Fibroblast of mammary gland (primary cell): Measurements from ENCODE around the gene FAM227B.
A peak's percentile ranks its signal among the peaks of the same experiment; 100 is the strongest.
"Not testable (repeated sequence)": the region's sequence is repeated elsewhere in the genome, so short reads cannot be mapped to it uniquely, and the experiment has no call there.

Experiments used
- DNase-seq: peaks from one replicate; pipeline ENCODE4 v3.0.0-alpha.2; 2010; ENCODE audit warnings: low read depth
- H3K4me3 ChIP-seq: 2 replicates; pipeline ENCODE4 v1.5.1; 2011; ENCODE audit warnings: low read depth, mild to moderate bottlenecking, low read length, moderate library complexity; ENCODE audit not compliant: control insufficient read depth
- TF ChIP-seq, protein P1 (sequence below): conservative IDR thresholded peaks from 2 replicates; pipeline ENCODE4 v1.5.1; 2011; ENCODE audit warnings: low read depth, low read length, inconsistent platforms; ENCODE audit not compliant: control insufficient read depth, insufficient read depth

The FAM227B gene, protein sequence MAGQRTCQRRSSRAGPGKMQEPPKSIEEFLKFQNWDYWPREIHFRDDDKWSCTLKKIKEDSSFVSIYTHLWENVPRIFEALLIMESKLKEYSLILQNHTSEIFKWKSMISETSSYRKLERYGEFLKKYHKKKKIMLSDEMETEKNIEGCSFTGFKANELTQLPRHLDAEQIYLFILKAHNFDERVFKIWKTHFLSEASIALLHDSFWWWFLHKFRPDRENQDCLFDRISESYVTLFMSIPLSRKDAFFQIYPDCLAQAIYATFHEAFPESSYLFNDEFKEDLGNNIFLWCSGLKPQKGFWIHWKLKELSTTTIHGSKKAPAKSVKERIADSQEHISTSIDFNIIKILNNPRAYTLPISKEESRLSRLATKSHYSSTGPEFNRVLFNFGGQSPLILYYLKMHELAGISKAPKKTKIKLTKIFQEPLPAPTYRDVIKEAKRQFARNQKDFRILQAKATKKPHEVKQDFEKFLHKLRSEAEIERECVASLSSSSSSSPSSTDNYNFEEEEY

DNA sequence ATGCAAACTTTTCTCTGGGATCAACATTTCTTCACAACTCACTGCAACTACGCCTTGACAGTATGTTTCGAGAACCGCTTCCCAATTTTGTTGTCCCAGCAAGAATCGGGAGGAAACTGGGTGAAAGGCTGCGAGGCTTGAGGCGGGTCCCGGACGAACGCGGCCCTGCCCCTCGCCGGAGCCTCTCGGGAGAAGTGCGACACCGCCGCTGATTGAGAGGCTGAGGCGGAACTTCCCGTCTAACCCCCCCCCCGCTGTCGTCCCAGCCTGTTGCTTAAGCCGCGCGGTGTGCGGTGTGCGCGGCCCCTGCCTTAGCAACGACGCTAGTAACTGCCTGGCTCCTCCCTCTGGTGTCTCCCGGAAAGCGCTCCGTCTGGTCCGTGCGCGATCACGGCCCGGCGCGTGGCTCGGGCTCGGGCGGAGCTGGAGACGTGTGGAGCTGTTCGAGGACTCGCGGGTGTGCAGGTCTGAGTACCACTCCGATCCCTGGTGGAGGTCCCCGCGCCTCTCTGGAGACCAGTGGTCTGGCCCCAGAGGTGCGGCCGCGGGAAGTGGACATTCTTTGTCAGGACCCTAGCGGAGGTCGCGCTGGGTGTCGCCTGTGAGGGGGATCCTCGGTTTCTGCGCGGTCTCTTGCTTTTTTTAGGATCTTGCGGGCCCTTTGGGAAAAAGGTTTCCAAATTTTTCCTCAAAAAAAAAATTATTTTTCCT lies at the start of gene FAM227B, which contains the start of gene DTWD1:
TSS of gene FAM227B (minus strand) at position 161 of the 711 bp plus-strand sequence. CDS start 5,647 bp downstream, outside the sequence.
TSS of gene DTWD1 (plus strand) at position 391 of the 711 bp plus-strand sequence. CDS start 4,120 bp downstream, outside the sequence.
- TF ChIP-seq, protein P1, sequence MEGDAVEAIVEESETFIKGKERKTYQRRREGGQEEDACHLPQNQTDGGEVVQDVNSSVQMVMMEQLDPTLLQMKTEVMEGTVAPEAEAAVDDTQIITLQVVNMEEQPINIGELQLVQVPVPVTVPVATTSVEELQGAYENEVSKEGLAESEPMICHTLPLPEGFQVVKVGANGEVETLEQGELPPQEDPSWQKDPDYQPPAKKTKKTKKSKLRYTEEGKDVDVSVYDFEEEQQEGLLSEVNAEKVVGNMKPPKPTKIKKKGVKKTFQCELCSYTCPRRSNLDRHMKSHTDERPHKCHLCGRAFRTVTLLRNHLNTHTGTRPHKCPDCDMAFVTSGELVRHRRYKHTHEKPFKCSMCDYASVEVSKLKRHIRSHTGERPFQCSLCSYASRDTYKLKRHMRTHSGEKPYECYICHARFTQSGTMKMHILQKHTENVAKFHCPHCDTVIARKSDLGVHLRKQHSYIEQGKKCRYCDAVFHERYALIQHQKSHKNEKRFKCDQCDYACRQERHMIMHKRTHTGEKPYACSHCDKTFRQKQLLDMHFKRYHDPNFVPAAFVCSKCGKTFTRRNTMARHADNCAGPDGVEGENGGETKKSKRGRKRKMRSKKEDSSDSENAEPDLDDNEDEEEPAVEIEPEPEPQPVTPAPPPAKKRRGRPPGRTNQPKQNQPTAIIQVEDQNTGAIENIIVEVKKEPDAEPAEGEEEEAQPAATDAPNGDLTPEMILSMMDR: no peak
- DNase-seq: peak; percentile 97
- H3K4me3 ChIP-seq: peak within 1 kb of the TSS; percentile 71

DNA sequence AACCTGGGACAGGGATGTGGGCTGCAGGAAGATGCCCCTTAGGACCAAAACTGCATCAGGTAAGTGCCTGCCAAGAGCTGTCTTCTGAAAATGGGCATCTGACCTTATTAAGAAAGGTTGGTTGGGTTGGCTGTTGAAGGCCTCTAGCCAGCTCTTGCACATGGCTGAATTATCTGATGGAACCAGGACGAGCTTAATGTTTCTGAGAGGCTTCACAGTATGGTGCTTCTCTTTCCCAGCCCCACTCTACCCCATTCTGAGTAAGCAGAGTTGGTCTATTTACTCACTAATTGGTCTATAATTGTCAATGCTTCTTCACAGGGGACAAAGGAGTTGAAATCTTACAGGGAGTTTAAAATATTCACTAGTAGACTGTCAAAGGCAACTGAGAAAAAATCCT lies 48.7 kb upstream of the FAM227B start:
- H3K4me3 ChIP-seq: no peak overlapping the region
- TF ChIP-seq, protein P1: no peak
- DNase-seq: no peak

DNA sequence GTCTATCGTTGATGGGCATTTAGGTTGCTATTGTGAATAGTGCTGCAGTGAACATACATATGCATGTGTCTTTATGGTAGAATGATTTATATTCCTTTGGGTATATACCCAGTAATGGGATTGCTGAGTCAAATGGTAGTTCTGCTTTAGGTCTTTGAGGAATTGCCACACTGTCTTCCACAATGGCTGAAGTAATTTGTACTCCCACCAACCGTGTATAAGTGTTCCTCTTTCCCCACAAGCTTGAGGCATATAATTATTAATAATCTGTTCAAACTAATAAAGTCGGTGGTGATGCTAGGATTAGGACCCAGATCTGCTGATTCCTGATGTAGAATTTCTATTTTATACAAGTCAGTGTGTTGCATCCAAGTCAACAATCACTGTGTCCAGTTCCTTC lies 45.9 kb upstream of the FAM227B start:
- not testable (repeated sequence) for DNase-seq, H3K4me3 ChIP-seq

DNA sequence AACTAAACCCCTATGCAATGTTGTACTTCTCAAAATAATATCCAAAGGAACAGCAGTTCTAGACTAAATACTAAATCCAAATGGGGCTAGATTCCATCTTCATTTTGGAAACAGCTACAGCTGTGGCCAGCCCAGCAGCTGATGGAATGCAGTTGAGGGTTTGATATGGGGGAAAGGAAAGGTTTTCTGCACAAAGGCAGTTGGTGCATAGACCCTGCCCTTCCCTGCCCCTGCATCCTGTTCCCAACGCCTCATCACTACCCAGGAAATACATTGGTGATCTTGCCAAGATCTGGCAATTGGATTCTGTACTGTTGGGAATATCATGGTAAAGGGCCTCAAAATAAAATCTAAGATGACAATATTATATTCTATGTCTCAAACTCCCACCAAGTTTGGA lies 44.1 kb upstream of the FAM227B start:
- DNase-seq: no peak
- TF ChIP-seq, protein P1: no peak
- no peak overlapping the region for H3K4me3 ChIP-seq

DNA sequence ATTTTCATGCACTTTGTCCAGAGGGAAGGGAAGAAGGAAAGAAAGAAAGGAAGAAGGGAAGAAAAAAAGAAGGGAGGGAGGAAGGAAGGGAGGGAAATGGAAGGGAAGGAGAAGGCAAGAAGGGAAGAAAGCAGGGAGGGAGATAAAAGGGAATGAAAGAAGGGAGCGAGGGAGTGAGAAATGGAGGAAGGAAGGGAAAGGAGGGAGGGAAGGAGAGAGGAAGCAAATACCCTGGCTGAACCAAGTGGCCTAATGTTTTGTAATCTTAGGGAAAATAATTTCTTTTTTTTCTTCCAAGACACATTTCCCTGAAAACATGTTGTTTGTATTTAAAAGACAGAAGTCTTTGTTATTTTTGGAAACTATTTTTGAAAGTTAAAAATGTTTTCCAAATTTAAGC lies 36.1 kb upstream of the FAM227B start:
- TF ChIP-seq, protein P1: no peak
- no peak for DNase-seq
- no peak overlapping the region for H3K4me3 ChIP-seq

DNA sequence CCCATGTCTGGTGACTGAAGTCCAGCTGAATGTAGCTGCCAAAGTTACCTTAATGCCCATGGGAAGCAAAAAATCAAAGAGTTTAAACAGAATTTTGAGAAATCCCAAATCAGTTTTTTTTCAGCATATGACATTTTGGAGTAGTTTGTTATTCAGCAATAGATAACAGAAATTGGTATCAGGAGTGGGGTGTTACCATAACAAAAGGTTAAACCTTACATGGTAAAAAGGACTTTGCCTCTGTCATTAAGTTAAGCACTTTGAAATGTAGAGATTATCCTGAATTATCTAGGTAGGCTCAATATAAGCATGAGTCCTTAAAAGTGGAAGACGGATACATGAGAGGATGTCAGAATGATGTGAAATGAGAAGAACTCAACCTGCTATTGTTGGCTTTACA lies 32.3 kb upstream of the FAM227B start:
- DNase-seq: no peak
- no peak overlapping the region for H3K4me3 ChIP-seq
- TF ChIP-seq, protein P1: no peak

DNA sequence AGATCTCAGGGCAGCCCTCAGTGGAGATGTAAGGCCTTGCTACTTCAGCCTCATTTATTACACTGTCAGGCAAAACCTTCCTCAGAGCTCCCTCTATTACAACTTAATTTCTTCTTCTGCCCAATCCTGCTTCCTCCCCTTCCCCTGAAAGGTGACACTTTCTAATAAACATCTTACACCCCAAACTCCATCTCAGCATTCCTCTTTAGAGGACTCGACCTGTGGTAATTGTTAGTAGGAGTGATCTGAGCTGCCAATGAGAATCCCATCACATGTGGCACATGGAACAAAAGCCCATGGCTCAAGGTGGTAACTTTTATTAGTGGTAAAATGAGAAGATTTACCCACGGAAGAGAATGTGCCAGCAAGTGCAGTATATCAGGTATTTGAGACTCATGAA lies 30.1 kb upstream of the FAM227B start:
- H3K4me3 ChIP-seq: no peak overlapping the region
- TF ChIP-seq, protein P1: no peak
- no peak for DNase-seq
